ENCODE results near the gene LCN10.

LCN10 gene

GRCh38 chr9:136726631-136727191, 16.0 kb downstream of the LCN10 start:
- DNase-seq: peak; percentile 54
- peak; percentile 80 for TF ChIP-seq CTCF (IDR thresholded peaks at IDR 0.05; ENCODE audit: low read depth, low read length)
- peaks cover 56% of the 10 kb centered on the region for H3K36me3 ChIP-seq
- H3K27me3 ChIP-seq: no peaks in the 10 kb centered on the region
- H3K4me1 ChIP-seq: peaks cover 12% of the 10 kb centered on the region
- peak overlapping the region; percentile 100 for H3K4me3 ChIP-seq (ENCODE audit: low read depth, low read length)
- H3K9me3 ChIP-seq: no peaks in the 10 kb centered on the region; the same call in 1 of the 2 replicates

GRCh38 chr9:136726118-136726517, 16.6 kb downstream of the LCN10 start:
- H3K36me3 ChIP-seq: peaks cover 56% of the 10 kb centered on the region
- peak overlapping the region; percentile 100 for H3K4me3 ChIP-seq (ENCODE audit: low read depth, low read length)
- H3K4me1 ChIP-seq: peaks cover 18% of the 10 kb centered on the region
- H3K9me3 ChIP-seq: no peaks in the 10 kb centered on the region; the same call in 1 of the 2 replicates
- no peak for TF ChIP-seq CTCF (IDR thresholded peaks at IDR 0.05; ENCODE audit: low read depth, low read length)
- H3K27me3 ChIP-seq: no peaks in the 10 kb centered on the region
- DNase-seq: no peak

GRCh38 chr9:136725612-136726011, 17.1 kb downstream of the LCN10 start:
- Histone ChIP-seq H3K4me1 (peaks cover 23% of the 10 kb centered on the region), H3K36me3 (peaks cover 57% of the 10 kb centered on the region), H3K9me3 (no peaks in the 10 kb centered on the region; the same call in 1 of the 2 replicates), H3K27me3 (no peaks in the 10 kb centered on the region), H3K4me3 (ENCODE audit: low read depth, low read length) (peak overlapping the region; percentile 100)
- TF ChIP-seq CTCF (IDR thresholded peaks at IDR 0.05; ENCODE audit: low read depth, low read length): no peak
- peak; percentile 57 for DNase-seq

GRCh38 chr9:136724772-136725171, 18.0 kb downstream of the LCN10 start:
- no peak for DNase-seq
- H3K4me1 ChIP-seq: peaks cover 30% of the 10 kb centered on the region
- H3K9me3 ChIP-seq: no peaks in the 10 kb centered on the region; the same call in 1 of the 2 replicates
- H3K4me3 ChIP-seq (ENCODE audit: low read depth, low read length): peak overlapping the region; percentile 24; the same call in 1 of the 2 replicates
- peaks cover 64% of the 10 kb centered on the region for H3K36me3 ChIP-seq
- no peak for TF ChIP-seq CTCF (IDR thresholded peaks at IDR 0.05; ENCODE audit: low read depth, low read length)
- H3K27me3 ChIP-seq: no peaks in the 10 kb centered on the region

GRCh38 chr9:136723989-136724388, 18.8 kb downstream of the LCN10 start:
- no peaks in the 10 kb centered on the region for H3K27me3 ChIP-seq
- H3K4me3 ChIP-seq (ENCODE audit: low read depth, low read length): no peak overlapping the region
- TF ChIP-seq CTCF (IDR thresholded peaks at IDR 0.05; ENCODE audit: low read depth, low read length): no peak
- DNase-seq: no peak
- peaks cover 70% of the 10 kb centered on the region for H3K36me3 ChIP-seq
- peaks cover 35% of the 10 kb centered on the region for H3K4me1 ChIP-seq
- no peaks in the 10 kb centered on the region for H3K9me3 ChIP-seq

GRCh38 chr9:136723362-136723976, 19.3 kb downstream of the LCN10 start:
- peak; percentile 50 for DNase-seq
- H3K9me3 ChIP-seq: no peaks in the 10 kb centered on the region
- peaks cover 35% of the 10 kb centered on the region for H3K4me1 ChIP-seq
- no peak for TF ChIP-seq CTCF (IDR thresholded peaks at IDR 0.05; ENCODE audit: low read depth, low read length)
- no peaks in the 10 kb centered on the region for H3K27me3 ChIP-seq
- peaks cover 70% of the 10 kb centered on the region for H3K36me3 ChIP-seq
- H3K4me3 ChIP-seq (ENCODE audit: low read depth, low read length): no peak overlapping the region

Data from BE2C (cell line).